OCI-LY1 (cell line): ENCODE data around the gene PLEK.

Experiments
- CTCF ChIP-seq: fragments of 200-600 bp; sonication (generic), shearing (Covaris generic); IDR thresholded peaks from 2 replicates; pipeline ENCODE4 v1.5.1; 2017; ENCODE audit warnings: mild to moderate bottlenecking, antibody characterized with exemption, low read length, moderate library complexity, mixed read lengths
- EZH2 ChIP-seq: fragments of 200-600 bp; sonication (generic), shearing (Covaris generic); IDR thresholded peaks from 2 replicates; pipeline ENCODE4 v1.8.0; 2017; ENCODE audit warnings: borderline replicate concordance, mixed run types, mild to moderate bottlenecking, antibody characterized with exemption, low read length, moderate library complexity, mixed read lengths

DNA sequence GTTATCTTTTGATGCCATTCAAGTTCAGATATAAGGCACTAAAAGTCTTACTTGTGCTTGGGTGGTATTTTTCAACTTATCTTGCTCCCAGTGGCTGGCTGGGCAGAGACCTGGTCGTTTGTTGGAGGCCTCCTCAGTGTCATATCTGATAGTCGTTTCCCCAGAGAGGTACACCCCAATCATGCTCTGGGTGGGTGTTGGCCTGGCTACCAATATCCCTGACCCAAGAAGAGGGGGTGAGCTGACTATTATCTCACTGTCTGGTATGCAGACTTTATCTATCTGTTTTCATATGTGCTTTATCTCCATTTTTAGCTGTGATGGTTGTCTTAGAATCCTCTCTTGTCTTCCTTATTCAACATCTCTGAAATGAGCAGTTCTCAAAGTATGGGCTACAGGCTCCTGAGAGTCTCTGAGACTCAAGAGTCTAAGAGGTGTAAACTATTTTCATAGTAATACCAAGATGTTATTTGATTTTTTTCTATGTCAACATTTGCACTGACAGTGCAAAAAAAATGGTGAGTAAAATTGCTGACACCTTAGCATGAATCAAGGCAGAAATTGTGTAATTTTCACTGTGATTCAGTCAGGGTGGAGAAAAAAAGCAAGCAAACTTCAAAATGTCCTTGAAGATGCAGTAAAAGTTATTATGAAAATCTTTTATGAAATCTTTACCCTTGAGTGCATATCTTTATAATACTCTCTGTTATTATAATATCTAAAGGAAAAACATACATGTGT, 12.3 kb upstream of the PLEK start:
- no peak for TF ChIP-seq CTCF
- no peak for TF ChIP-seq EZH2
